Measurements from ENCODE around the gene ALDH3A1.

DNA sequence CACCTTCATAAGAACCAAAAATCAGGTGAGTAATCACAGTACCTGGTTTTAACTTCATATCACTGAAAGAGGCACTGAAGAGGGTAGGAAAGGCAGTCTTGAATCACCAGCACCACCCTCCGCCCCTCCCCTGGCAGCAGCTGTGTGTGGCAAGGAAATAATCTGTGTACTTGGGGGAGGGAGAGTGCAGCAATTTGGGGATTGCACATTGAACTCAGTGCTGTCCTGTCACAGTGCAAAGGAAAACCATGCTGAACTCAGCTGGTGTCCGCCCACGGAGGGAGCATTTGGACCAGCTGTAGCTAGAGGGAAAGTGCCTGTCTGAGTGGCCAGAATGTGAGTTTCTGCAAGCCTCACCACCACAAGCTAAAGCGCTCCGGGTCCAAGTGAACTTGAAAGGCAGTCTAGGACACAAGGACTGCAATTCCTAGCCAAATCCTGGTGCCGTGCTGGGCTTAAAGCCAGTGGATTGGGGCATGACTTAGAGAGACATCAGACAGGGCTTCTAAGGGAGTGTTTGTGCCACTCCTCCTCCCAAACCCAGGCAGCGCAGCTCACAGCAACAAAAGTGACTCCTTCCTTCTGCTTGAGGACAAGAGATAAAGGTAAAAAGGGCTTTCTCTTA is 39.7 kb upstream of the ALDH3A1 start:
- TF ChIP-seq FOXP1 (CRISPR knock-in tag; IDR thresholded peaks at IDR 0.05) (no peak), ZNF354B (CRISPR knock-in tag; IDR thresholded peaks at IDR 0.05) (no peak), ZBED1 (IDR thresholded peaks at IDR 0.05) (no peak), POLR3A (IDR thresholded peaks at IDR 0.05; ENCODE audit: borderline replicate concordance, extremely low read depth, insufficient read depth, insufficient read length) (no peak)

Measured in K562 (cell line).